ENCODE data around the gene CCDC190.

- no peak for TF ChIP-seq EZH2 (IDR thresholded peaks at IDR 0.05; ENCODE audit: borderline replicate concordance, low read depth, low read length, severe bottlenecking)
- TF ChIP-seq CTCF (IDR thresholded peaks at IDR 0.05; ENCODE audit: borderline replicate concordance, extremely low read depth, low read length, poor library complexity, severe bottlenecking): no peak
Measured at GRCh38 chr1:162885265-162885664, 24.3 kb upstream of the CCDC190 start.
